Mesenchymal stem cell (in vitro differentiated cells and primary cell): ENCODE data around the gene PTPRN2.

ENCODE experiments used
- DNase-seq: peaks from one replicate; pipeline ENCODE4 v3.0.0-alpha.2; 2013
- H2AFZ ChIP-seq: one replicate; pipeline ENCODE4 v1.6.1; 2013; ENCODE audit warnings: low read depth, mild to moderate bottlenecking, control low read depth, inconsistent platforms, low read length, moderate library complexity
- H2AK5ac ChIP-seq: 2 replicates; pipeline ENCODE4 v1.6.1; 2013; ENCODE audit warnings: low read length, moderate library complexity, mild to moderate bottlenecking, inconsistent platforms; ENCODE audit not compliant: severe bottlenecking
- H2BK120ac ChIP-seq: one replicate; pipeline ENCODE4 v1.6.1; 2013; ENCODE audit warnings: low read depth, mild to moderate bottlenecking, inconsistent platforms, low read length, moderate library complexity
- H2BK12ac ChIP-seq, 2 experiments: one replicate each; pipeline ENCODE4 v1.6.1; 2013; ENCODE audit warnings: inconsistent platforms in 2 of 2, low read length in 2 of 2, mild to moderate bottlenecking in 2 of 2, moderate library complexity in 2 of 2, control low read depth in 1 of 2
- H2BK15ac ChIP-seq: one replicate; pipeline ENCODE4 v1.6.1; 2013; ENCODE audit warnings: mild to moderate bottlenecking, low read depth, inconsistent platforms; ENCODE audit not compliant: poor library complexity, severe bottlenecking
- H2BK5ac ChIP-seq: 2 replicates; pipeline ENCODE4 v1.6.1; 2013; ENCODE audit warnings: low read depth, mild to moderate bottlenecking, low read length, control low read depth, inconsistent platforms; ENCODE audit not compliant: poor library complexity, severe bottlenecking
- H3K14ac ChIP-seq, 2 experiments: one replicate each; pipeline ENCODE4 v1.6.1; 2013; ENCODE audit warnings: inconsistent platforms in 2 of 2, low read length in 2 of 2, control low read depth in 1 of 2, mild to moderate bottlenecking in 1 of 2, moderate library complexity in 1 of 2
- H3K18ac ChIP-seq, 2 experiments: one replicate each; pipeline ENCODE4 v1.6.1; 2013; ENCODE audit warnings: inconsistent platforms in 2 of 2, low read length in 2 of 2, control low read depth in 1 of 2, low read depth in 1 of 2, mild to moderate bottlenecking in 1 of 2
- H3K23ac ChIP-seq, 2 experiments: one replicate each; pipeline ENCODE4 v1.6.1; 2013; ENCODE audit warnings: inconsistent platforms in 2 of 2, low read length in 2 of 2, mild to moderate bottlenecking in 2 of 2, moderate library complexity in 2 of 2, control low read depth in 1 of 2
- H3K27ac ChIP-seq: 2 replicates; pipeline ENCODE4 v1.5.1; 2013; ENCODE audit warnings: mild to moderate bottlenecking, moderate library complexity, low read length, control low read depth, inconsistent platforms; ENCODE audit not compliant: poor library complexity, severe bottlenecking
- H3K27me3 ChIP-seq, 2 experiments: 2 replicates each; pipeline versions ENCODE4 v1.6.1 to v1.7.0; 2013; ENCODE audit warnings: low read length in 2 of 2, mild to moderate bottlenecking in 2 of 2, moderate library complexity in 2 of 2, control low read depth in 1 of 2, inconsistent platforms in 1 of 2; ENCODE audit not compliant: control insufficient read depth in 1 of 2, insufficient read depth in 1 of 2
- H3K36me3 ChIP-seq, 2 experiments: 2 replicates each; pipeline versions ENCODE4 v1.6.1 to v1.7.0; 2013; ENCODE audit warnings: low read length in 2 of 2, control low read depth in 1 of 2, inconsistent platforms in 1 of 2, low read depth in 1 of 2, mild to moderate bottlenecking in 1 of 2; ENCODE audit not compliant: insufficient read depth in 2 of 2, control insufficient read depth in 1 of 2
- H3K4ac ChIP-seq, 2 experiments: one replicate each; pipeline ENCODE4 v1.6.1; 2013; ENCODE audit warnings: inconsistent platforms in 2 of 2, low read length in 2 of 2, mild to moderate bottlenecking in 2 of 2, moderate library complexity in 2 of 2, control low read depth in 1 of 2, low read depth in 1 of 2
- H3K4me1 ChIP-seq: 2 replicates; pipeline ENCODE4 v1.6.1; 2013; ENCODE audit warnings: low read depth, low read length, control low read depth; ENCODE audit not compliant: control insufficient read depth, insufficient read depth
- H3K4me2 ChIP-seq: 2 replicates; pipeline ENCODE4 v1.6.1; 2013; ENCODE audit warnings: low read length, mild to moderate bottlenecking, inconsistent platforms; ENCODE audit not compliant: poor library complexity, severe bottlenecking
- H3K4me3 ChIP-seq, 2 experiments: 2 replicates each; pipeline versions ENCODE4 v1.5.1 to v1.7.0; 2013; ENCODE audit warnings: low read length in 2 of 2, mild to moderate bottlenecking in 2 of 2, control low read depth in 1 of 2, low read depth in 1 of 2; ENCODE audit not compliant: insufficient read depth in 1 of 2
- H3K79me1 ChIP-seq: replicated peaks from 2 replicates; pipeline ENCODE4 v1.6.1; 2013; ENCODE audit warnings: mild to moderate bottlenecking, control low read depth, low read length, inconsistent platforms; ENCODE audit not compliant: poor library complexity, severe bottlenecking
- H3K9ac ChIP-seq: 2 replicates; pipeline ENCODE4 v1.7.0; 2013; ENCODE audit warnings: mild to moderate bottlenecking, low read length, moderate library complexity
- H3K9me3 ChIP-seq: 2 replicates; pipeline ENCODE4 v1.7.0; 2013; ENCODE audit warnings: mild to moderate bottlenecking, low read length; ENCODE audit not compliant: control insufficient read depth
- H4K8ac ChIP-seq: one replicate; pipeline ENCODE4 v1.6.1; 2013; ENCODE audit warnings: inconsistent platforms, mild to moderate bottlenecking, low read length, moderate library complexity
- H4K91ac ChIP-seq: one replicate; pipeline ENCODE4 v1.6.1; 2013; ENCODE audit warnings: mild to moderate bottlenecking, low read length, inconsistent platforms
- WGBS: methylation state at CpG from one replicate; pipeline ENCODE4 v1.1.7; 2013; ENCODE audit warnings: mixed read lengths; 5-methylcytosine and 5-hydroxymethylcytosine counted together

PTPRN2 gene

DNA sequence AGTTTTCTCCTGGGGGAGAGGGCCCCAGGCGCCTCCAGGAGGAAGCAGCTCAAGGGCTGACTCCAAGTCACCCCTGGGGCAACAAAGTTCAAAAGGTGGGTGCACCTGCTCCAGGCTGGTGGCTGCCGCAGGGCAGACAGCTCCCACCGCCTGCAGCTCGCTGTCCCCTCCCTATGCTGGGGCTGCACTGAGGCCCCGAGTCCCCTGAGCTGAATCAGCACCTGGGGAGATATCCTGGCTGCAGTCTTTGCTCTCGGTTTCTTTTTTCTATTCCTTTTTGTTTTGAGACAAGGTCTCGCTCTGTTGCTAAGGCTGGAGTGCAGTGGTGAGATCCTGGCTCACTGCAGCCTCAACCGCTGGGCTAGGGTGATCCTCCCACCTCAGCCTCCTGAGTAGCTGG, 1067.4 kb downstream of the PTPRN2 start:
- Histone ChIP-seq H2AFZ (no peak overlapping the region), H3K18ac (no peak overlapping the region), H3K14ac (no peak overlapping the region), H3K4me2 (no peak overlapping the region), H2AK5ac (no peak overlapping the region), H4K8ac (no peak overlapping the region), H4K91ac (no peak overlapping the region), H3K23ac (no peak overlapping the region), H2BK12ac (no peak overlapping the region), H3K4me1 (no peaks in the 10 kb centered on the region), H3K4ac (no peak overlapping the region), H2BK15ac (no peak overlapping the region), H3K9ac (no peak overlapping the region), H3K79me1 (no peaks in the 10 kb centered on the region), H3K27ac (no peak overlapping the region), H3K27me3 (peaks cover 0 to 4% of the 10 kb centered on the region in 2 experiments), H3K36me3 (no peaks in the 10 kb centered on the region), H3K4me3 (no peak overlapping the region), H2BK5ac (no peak overlapping the region), H2BK120ac (no peak overlapping the region), H3K9me3 (no peaks in the 10 kb centered on the region)
- 80% methylated on average over 8 of the region's 8 CpGs for WGBS
- no peak for DNase-seq

DNA sequence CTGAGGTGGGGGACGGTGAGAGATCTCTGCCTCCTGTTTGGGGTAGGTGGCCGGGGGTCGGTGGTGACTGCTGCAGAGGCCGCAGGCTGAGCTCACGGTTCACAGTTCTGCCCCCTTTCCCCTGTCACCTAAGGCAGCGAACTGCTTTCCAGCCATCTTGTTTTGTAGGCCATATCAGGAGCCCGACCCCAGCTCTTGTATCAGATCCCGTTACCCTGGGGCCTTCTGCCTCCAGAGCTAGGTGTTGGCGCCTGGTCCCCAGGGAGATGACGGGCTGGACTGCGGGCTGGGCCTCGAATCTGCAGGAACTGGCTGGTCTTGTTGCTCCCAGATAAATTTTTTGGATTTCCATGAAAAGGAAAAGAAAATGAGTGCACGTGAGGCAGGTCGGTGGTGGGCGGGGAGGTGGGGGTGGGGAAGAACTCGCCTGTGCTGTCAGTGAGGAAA, 1067.8 kb downstream of the PTPRN2 start:
- peaks cover 0 to 4% of the 10 kb centered on the region in 2 experiments for H3K27me3 ChIP-seq
- no peak overlapping the region for H3K4me3 ChIP-seq
- no peak overlapping the region for H3K4ac ChIP-seq
- H4K8ac ChIP-seq: no peak overlapping the region
- no peak for DNase-seq
- H2BK15ac ChIP-seq: no peak overlapping the region
- no peak overlapping the region for H3K27ac ChIP-seq
- WGBS: 80% methylated on average over 16 of the region's 16 CpGs
- no peak overlapping the region for H2AFZ ChIP-seq
- H3K36me3 ChIP-seq: no peaks in the 10 kb centered on the region
- no peak overlapping the region for H2BK5ac ChIP-seq
- H3K9me3 ChIP-seq: no peaks in the 10 kb centered on the region
- H3K4me2 ChIP-seq: no peak overlapping the region
- H3K4me1 ChIP-seq: no peaks in the 10 kb centered on the region
- no peak overlapping the region for H3K23ac ChIP-seq
- H3K9ac ChIP-seq: no peak overlapping the region
- no peak overlapping the region for H4K91ac ChIP-seq
- H2AK5ac ChIP-seq: no peak overlapping the region
- H3K14ac ChIP-seq: no peak overlapping the region
- no peak overlapping the region for H3K18ac ChIP-seq
- no peaks in the 10 kb centered on the region for H3K79me1 ChIP-seq
- no peak overlapping the region for H2BK120ac ChIP-seq
- H2BK12ac ChIP-seq: no peak overlapping the region

DNA sequence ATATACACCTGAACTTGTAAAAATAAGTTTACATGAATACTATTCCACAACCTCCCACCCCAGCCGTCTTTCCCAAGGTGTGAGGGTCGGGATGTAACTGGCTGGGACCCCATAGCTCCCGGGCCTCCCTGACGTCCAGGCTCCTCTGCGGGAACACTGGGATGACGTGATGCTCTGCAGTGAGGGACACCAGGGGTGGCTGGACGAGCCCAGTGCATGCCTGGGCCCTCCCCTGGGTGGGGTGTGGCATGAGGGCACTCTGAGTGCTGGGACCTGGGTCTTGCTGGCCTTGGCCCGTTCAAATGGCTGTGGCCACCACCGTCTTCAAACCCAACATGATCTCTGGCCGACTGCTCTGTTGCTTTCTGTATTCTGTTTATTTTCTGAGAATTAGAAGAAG, 1068.4 kb downstream of the PTPRN2 start:
- H2BK120ac ChIP-seq: no peak overlapping the region
- no peak overlapping the region for H3K4me3 ChIP-seq
- no peak overlapping the region for H3K23ac ChIP-seq
- H3K27me3 ChIP-seq: peaks cover 0 to 4% of the 10 kb centered on the region in 2 experiments
- H3K18ac ChIP-seq: no peak overlapping the region
- no peak overlapping the region for H4K8ac ChIP-seq
- H3K27ac ChIP-seq: no peak overlapping the region
- no peak overlapping the region for H3K4me2 ChIP-seq
- H2BK15ac ChIP-seq: no peak overlapping the region
- 57% methylated on average over 7 of the region's 10 CpGs for WGBS
- H2AK5ac ChIP-seq: no peak overlapping the region
- no peaks in the 10 kb centered on the region for H3K4me1 ChIP-seq
- no peak overlapping the region for H2AFZ ChIP-seq
- H3K4ac ChIP-seq: no peak overlapping the region
- no peaks in the 10 kb centered on the region for H3K36me3 ChIP-seq
- H2BK5ac ChIP-seq: no peak overlapping the region
- H2BK12ac ChIP-seq: no peak overlapping the region
- no peaks in the 10 kb centered on the region for H3K9me3 ChIP-seq
- no peaks in the 10 kb centered on the region for H3K79me1 ChIP-seq
- H4K91ac ChIP-seq: no peak overlapping the region
- DNase-seq: no peak
- no peak overlapping the region for H3K14ac ChIP-seq
- no peak overlapping the region for H3K9ac ChIP-seq

DNA sequence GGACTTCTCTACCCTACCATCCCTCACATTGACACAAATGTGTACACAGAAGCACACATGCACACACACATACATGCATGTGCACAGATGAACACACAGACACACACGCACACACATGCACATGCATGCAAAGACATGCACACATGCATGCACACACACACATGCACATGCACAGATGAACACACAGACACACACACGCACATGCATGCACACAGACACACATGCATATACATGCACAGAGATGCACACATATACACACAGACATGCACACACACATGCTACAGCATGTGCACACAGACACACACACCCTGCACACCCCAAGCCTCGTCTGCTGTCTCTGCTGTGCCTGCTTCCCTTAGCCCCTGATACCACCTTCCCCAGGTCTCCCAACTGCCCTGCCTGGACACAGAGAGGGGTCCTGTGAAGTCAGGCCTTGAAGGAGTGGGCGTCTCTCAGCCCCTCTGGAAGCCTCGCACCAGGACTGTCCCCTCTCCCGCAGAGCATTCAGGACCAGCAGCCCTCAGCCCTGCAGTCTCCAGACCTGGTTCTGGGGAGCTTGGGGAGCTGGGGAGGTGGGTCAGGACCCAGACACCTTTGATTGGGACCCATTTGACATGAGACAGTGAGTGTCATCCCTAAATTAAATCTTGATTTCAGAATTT, 1069.0 kb downstream of the PTPRN2 start:
- Histone ChIP-seq H3K79me1 (no peaks in the 10 kb centered on the region), H3K9ac (no peak overlapping the region), H3K27me3 (peaks cover 0 to 4% of the 10 kb centered on the region in 2 experiments), H3K9me3 (no peaks in the 10 kb centered on the region), H3K4me1 (no peaks in the 10 kb centered on the region), H2AFZ (no peak overlapping the region), H2BK15ac (no peak overlapping the region), H3K14ac (no peak overlapping the region), H3K4me2 (no peak overlapping the region), H2AK5ac (no peak overlapping the region), H2BK5ac (no peak overlapping the region), H2BK12ac (no peak overlapping the region), H4K91ac (peak overlapping the region; percentile 14), H3K18ac (no peak overlapping the region), H3K4me3 (no peak overlapping the region), H4K8ac (no peak overlapping the region), H3K23ac (no peak overlapping the region), H3K4ac (no peak overlapping the region), H3K36me3 (no peaks in the 10 kb centered on the region), H2BK120ac (no peak overlapping the region), H3K27ac (no peak overlapping the region)
- DNase-seq: no peak
- 83% methylated on average over 6 of the region's 6 CpGs for WGBS
